ENCODE measurements around the gene ST3GAL3. TPM values are rescaled to one million over a fixed set of nuclear protein-coding genes. Genes with fewer than 3 reads are reported as not detected.

ST3GAL3 gene
- total and polyA plus RNA-seq, 2 donors (not counting 3 experiments of a cell fraction or from before 2014, with no cell fraction given) = 14.3 to 35.8 TPM

- ChIA-PET CTCF (interaction anchor here (1.9 to 18.1 kb wide), 2 partner anchors 110 to 173 kb away, joined by 9 to 965 read pairs; no protein-coding TSS in a partner anchor), POLR2A (no interaction called here)
- H4K20me1 ChIP-seq (replicated peaks; ENCODE audit: control insufficient read depth, extremely low read depth, insufficient read depth, low read length) = no peaks in the 10 kb centered on the region
- H3K4me1 ChIP-seq (ENCODE audit: control insufficient read depth, extremely low read depth, insufficient read depth, low read length) = peaks cover 5% of the 10 kb centered on the region
- H3K4me2 ChIP-seq (ENCODE audit: insufficient read depth, low read length) = no peak overlapping the region
- no peak overlapping the region for H2AFZ ChIP-seq (ENCODE audit: low read depth, low read length)
- no peaks in the 10 kb centered on the region for H3K9me1 ChIP-seq (replicated peaks; ENCODE audit: control insufficient read depth, extremely low read depth, insufficient read depth, low read length)
- TF ChIP-seq CTCF (IDR thresholded peaks at IDR 0.05; ENCODE audit: extremely low read depth in 1 of 2, insufficient read depth in 1 of 2, low read depth in 1 of 2, low read length in 2 of 2) = no peak
- TF ChIP-seq POLR2AphosphoS5 (IDR thresholded peaks at IDR 0.05; ENCODE audit: insufficient read depth, low read depth, low read length) = no peak
- TF ChIP-seq MYC (IDR thresholded peaks at IDR 0.05; ENCODE audit: low read depth, low read length) = no peak
- no peak for TF ChIP-seq EZH2 (IDR thresholded peaks at IDR 0.05; ENCODE audit: borderline replicate concordance, low read depth, low read length, severe bottlenecking)
- TF ChIP-seq JUN (IDR thresholded peaks at IDR 0.05; ENCODE audit: borderline replicate concordance, insufficient read depth, insufficient read length, low read depth) = no peak
- TF ChIP-seq GATA2 (IDR thresholded peaks at IDR 0.05; ENCODE audit: insufficient read depth, insufficient read length, low read depth, low read length) = no peak
- no peak for TF ChIP-seq POLR2A (IDR thresholded peaks at IDR 0.05; ENCODE audit: low read depth, low read length)
- TF ChIP-seq FOS (IDR thresholded peaks at IDR 0.05; ENCODE audit: borderline replicate concordance, insufficient read depth, low read length) = no peak
- no peak for TF ChIP-seq MAX (IDR thresholded peaks at IDR 0.05; ENCODE audit: insufficient read depth, insufficient read length)
- no peaks in the 10 kb centered on the region for H3K79me2 ChIP-seq (ENCODE audit: control insufficient read depth, insufficient read depth, low read length)
- H3K36me3 ChIP-seq (ENCODE audit: control insufficient read depth in 2 of 2, extremely low read depth in 1 of 2, insufficient read depth in 2 of 2, low read length in 2 of 2) = no peaks in the 10 kb centered on the region
- no peak for FAIRE-seq
- peaks cover 3 to 9% of the 10 kb centered on the region in 2 experiments for H3K27me3 ChIP-seq (ENCODE audit: control insufficient read depth in 2 of 2, insufficient read depth in 2 of 2, low read length in 2 of 2)
- H3K4me3 ChIP-seq (replicated peaks in 1 of 3; ENCODE audit: insufficient read depth in 1 of 3, low read depth in 1 of 3, low read length in 3 of 3) = no peak overlapping the region
- intact Hi-C loops (cut with micrococcal nuclease) (no loop called here), dilution Hi-C loops (cut with MboI; ENCODE audit: extremely low pct_ligation_motif_present, low sequenced_read_pairs) (loop anchor here (25.0 kb wide), 1 partner anchor 175 kb away; no protein-coding TSS in a partner anchor)
- no peaks in the 10 kb centered on the region for H3K9me3 ChIP-seq (replicated peaks; ENCODE audit: control insufficient read depth, insufficient read depth, low read length)
- BruUV-seq (replicated peaks) = no TSS peak
- DNase-seq (ENCODE audit: low read depth, low spot score) = no peak
- no peak overlapping the region for H3K27ac ChIP-seq (ENCODE audit: insufficient read depth, low read depth, low read length)
- H3K9ac ChIP-seq (replicated peaks; ENCODE audit: extremely low read depth, insufficient read depth, low read length) = no peak overlapping the region
Measured at GRCh38 chr1:43937179-43937865, 230.0 kb downstream of the ST3GAL3 start.
